HG03565 (cell line): ENCODE results near the gene LY9.

Experiments
- ATAC-seq: cut with Tn5 transposase; IDR thresholded peaks from one replicate; pipeline ENCODE4 v1.9.1; 2021; ENCODE audit warnings: mild to moderate bottlenecking, moderate library complexity; ENCODE audit not compliant: unreplicated experiment

The LY9 gene, protein sequence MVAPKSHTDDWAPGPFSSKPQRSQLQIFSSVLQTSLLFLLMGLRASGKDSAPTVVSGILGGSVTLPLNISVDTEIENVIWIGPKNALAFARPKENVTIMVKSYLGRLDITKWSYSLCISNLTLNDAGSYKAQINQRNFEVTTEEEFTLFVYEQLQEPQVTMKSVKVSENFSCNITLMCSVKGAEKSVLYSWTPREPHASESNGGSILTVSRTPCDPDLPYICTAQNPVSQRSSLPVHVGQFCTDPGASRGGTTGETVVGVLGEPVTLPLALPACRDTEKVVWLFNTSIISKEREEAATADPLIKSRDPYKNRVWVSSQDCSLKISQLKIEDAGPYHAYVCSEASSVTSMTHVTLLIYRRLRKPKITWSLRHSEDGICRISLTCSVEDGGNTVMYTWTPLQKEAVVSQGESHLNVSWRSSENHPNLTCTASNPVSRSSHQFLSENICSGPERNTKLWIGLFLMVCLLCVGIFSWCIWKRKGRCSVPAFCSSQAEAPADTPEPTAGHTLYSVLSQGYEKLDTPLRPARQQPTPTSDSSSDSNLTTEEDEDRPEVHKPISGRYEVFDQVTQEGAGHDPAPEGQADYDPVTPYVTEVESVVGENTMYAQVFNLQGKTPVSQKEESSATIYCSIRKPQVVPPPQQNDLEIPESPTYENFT

DNA sequence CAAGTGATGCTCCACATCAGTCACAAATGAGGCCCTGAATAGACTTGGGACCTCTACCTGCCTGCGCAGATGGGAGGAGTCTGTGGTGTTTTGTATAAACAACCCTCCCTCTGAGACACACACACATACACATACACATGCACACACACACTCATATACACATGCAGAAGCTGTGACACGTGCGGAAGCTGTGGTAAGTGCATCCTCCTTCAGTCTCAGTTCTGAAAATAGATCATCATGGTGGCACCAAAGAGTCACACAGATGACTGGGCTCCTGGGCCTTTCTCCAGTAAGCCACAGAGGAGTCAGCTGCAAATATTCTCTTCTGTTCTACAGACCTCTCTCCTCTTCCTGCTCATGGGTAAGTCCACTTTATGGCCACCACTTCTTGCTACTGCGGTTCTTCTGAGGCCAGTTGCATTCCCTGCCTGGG lies at the start of gene LY9:
LY9 (plus strand) TSS at position 224 of the 433 bp plus-strand sequence; CDS start at position 238, 14 bp downstream.
- peak; percentile 68 for ATAC-seq

DNA sequence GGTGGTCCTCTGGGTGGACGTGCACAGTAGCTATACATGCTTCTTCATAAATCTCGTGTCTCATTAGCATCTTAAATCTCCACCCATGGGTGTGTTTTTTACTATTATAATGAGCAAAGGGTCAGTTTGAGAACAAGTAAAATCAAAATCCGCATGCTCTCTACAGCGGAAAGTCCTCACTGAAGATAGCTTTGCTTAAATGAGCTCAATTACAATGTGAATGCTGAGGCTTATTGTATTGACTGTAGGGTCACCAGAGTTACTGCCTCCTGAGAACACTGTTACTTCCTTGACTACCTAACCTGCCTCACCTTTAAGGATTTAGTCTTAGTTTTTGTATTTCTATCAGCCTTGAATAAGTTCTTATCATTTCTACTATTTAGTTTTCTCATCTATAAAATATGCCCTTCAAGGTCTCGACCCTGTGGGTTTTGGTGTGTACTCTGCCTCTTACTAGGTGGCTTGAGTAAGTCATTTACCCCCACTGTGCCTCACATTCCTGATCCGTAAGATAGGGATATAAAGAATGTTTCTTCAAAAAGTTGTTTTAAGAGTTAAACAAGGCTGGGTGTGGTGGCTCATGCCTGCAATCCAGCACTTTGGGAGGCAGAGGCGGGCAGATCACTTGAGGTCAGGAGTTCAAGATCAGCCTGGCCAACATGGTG lies 49.0 kb upstream of the LY9 start:
- ATAC-seq: no peak

DNA sequence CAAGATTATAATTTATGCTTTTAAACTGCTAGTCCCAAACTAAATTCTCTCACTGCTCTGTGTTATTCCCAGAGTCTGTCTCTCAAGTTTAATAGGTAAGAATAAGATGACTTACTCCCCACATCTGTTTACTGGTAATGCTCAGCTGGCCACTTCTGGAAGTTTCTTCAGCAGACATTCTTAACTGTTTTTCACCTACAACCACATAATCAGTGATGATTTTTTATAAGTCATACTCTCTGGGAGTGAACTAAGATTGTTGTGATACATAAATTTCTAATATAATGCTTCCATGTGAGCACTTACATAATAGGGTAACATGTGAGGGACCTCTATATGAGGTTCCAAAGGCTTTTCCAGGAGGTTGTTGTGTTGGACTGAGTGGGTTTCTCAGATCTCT lies 48.3 kb upstream of the LY9 start:
- ATAC-seq: no peak

DNA sequence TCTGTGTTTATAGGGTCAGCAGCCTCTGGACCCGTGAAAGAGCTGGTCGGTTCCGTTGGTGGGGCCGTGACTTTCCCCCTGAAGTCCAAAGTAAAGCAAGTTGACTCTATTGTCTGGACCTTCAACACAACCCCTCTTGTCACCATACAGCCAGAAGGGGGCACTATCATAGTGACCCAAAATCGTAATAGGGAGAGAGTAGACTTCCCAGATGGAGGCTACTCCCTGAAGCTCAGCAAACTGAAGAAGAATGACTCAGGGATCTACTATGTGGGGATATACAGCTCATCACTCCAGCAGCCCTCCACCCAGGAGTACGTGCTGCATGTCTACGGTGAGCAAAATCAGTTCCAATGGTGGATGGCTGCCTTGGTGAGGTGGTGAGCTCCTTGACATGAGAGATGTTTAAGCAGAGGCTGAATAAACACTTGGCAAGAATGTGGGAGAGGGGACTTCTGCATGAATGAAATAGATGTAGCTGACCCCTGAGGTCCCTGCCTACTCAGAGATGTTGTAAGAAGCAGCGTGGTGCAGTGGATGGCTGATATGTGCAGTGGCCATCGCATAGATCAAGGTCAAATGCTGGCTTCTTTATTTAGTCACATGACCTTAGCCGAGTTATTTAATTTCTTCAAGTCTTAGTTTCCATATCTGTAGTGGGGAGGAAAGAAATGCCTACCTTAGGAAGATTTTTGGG lies 47.6 kb upstream of the LY9 start:
- no peak for ATAC-seq

DNA sequence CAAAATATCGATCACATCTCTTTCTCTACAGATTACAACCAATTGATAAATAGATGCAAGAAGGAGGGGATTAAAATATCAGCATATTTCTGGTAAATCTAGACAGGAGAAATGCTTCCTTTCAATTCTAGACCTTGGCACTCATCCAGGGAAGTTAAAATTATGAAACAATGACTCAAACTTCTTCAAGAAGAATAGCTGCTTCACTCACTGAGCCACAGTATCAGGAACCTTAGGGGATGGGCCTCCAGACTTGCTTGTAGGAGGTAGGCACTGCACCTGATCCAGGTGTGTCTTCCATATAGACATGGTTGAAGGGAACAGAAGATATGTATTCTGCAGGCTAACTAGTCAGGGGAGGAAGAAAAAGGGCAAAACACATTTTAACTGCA lies 47.1 kb upstream of the LY9 start:
- no peak for ATAC-seq

DNA sequence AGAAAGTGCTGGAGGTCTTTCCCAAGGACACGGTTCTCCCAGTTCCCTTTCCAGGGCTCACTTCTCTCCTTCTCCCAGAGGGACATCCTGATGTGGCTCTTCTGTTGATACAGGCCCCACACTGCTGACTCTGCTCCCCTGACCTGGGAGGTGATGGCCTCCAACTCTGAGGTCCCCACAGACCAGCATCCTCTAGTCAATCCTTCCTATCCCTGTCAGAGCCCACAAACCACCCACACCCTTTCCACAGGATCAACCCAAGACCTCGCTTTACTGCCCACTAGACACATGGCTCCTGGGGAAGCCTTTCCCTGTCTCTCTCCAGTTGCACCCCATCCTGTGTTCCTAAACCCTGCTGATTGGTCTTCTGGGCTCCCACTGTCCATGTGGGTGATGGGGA lies 45.4 kb upstream of the LY9 start:
- no peak for ATAC-seq

DNA sequence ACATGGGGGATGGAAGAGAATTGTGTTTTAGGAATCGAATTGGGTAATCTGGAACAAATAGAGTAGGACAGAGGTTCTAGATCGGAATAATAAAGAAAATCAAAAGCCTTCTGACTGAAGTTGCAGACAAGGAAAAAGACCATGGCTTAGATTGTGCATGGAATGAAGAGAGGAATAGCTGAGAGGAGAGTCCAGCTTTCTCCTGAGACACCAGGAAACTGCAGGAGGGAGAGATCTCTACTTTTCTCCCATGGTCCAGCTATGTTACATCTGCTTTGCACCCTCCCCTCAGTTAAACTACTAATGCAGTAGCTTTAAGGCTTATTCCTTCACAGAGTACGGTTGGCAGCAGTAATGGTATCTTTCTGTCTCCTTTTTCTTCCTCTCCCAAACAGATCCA lies 43.6 kb upstream of the LY9 start:
- ATAC-seq: no peak

DNA sequence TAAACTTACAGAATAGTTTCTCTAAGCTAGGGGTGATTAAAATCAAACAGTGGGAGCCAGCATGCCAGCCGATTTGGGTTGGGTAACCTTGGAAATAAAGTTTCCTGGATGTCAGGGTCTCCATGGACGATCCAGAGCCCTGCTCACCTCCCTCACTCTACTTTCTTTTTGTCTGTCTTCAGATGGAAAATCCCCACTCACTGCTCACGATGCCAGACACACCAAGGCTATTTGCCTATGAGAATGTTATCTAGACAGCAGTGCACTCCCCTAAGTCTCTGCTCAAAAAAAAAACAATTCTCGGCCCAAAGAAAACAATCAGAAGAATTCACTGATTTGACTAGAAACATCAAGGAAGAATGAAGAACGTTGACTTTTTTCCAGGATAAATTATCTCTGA lies 43.0 kb upstream of the LY9 start:
- no peak for ATAC-seq

DNA sequence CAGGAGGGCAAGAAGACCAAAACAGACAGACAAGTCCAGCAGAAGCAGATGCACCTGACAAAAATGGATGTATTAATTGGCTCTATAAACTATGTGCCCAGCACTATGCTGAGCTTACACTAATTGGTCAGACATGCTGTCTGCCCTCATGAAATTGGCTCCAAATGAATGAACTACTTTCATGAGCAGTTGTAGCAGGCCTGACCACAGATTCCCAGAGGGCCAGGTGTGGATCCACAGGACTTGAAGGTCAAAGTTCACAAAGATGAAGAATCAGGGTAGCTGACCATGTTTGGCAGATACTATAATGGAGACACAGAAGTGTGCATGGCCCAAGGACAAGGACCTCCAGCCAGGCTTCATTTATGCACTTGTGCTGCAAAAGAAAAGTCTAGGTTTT lies 42.4 kb upstream of the LY9 start:
- no peak for ATAC-seq

DNA sequence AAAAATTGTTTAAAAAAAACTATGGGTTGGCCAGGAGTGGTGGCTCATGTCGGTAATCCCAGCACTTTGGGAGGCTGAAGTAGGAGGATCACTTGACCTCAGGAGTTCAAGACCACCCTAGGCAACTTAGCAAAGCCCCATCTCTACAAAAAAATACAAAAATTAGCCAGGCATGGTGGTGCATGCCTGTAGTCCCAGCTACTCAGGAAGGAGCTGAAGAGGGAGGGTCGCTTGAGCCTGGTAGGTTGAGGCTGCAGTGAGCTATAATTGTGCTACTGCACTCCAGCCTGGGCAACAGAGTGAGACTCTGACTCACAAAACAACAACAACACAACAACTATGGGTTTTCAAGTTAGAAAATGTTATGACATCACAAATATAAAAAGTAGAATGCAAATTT lies 40.5 kb upstream of the LY9 start:
- ATAC-seq: no peak

DNA sequence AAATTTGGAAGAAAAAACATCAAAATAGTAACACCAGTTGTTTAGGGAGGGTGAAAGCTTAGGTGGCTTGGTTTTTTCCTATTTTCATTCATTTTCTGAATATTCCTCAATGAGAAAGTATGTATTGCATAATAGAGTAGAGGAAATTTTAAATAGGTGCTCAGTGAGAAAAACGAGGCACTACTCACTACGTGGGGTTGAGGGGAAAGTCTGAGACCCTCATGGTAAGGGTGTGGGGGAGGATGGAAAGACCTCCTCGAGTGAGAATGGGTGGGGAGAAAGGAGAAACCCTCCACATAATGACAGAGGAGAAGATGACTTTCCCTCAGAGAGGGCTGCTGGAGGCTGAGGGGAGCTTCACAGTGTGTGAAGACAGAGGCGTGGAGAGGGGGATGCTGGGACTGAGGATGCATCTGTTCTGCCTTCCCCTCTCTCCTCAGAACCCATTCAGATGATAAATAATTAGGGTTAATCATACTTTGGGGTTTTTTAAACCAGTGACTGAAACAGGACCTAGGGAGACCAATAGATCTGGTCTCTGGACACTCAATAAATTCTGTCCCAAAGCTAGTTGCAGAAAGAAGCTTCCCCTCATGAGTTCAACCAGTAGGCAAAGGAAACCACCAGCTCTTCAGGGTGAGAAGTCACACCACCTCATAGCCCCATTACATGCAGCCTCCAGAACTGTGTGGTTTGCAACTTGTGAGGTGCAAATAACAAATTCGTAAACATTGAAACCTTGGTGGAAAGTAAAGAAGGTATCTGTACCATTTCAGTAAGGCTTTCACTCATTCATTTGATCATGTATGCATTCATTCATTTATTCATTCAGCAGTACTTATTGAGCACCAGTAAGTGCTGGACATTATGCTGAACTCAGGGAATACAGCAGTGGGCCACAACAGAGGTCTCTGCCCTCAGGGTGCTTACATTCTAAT lies 39.8 kb upstream of the LY9 start:
- peak; percentile 30 for ATAC-seq

DNA sequence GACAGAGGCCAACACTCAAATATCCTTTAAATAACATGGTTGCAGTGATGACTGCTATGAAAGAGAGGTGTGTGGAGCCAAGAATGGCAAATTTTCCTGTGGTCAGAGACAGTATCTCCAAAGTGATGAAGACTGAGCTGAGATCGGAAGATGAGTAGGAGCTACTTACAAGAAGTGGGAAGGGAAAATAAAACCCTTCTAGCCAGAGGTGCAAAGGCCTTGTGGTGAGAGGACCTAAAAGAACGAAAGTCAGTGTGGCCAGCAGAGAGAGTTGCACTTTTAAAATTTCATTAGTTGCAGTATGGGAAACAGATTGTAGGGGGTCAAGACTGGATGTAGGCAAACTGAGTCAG lies 39.1 kb upstream of the LY9 start:
- no peak for ATAC-seq

DNA sequence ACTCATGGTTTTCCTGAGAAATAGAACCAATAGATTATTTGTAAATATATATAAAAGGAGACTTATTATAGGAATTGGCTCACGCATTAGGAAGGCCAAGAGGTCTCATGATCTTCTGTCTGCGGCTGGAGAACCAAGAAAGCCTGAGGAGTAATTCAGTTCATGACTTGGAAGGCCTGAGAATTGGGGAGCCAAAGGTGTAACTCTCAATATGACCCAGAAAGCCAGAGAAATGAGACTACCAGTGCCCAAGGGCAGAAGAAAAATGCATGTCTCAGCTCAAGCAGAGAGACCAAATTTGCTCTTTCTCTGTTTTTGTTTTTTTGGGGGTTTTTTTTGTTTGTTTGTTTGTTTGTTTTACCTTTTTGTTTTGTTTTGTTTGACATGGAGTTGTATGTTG lies 37.5 kb upstream of the LY9 start:
- no peak for ATAC-seq

DNA sequence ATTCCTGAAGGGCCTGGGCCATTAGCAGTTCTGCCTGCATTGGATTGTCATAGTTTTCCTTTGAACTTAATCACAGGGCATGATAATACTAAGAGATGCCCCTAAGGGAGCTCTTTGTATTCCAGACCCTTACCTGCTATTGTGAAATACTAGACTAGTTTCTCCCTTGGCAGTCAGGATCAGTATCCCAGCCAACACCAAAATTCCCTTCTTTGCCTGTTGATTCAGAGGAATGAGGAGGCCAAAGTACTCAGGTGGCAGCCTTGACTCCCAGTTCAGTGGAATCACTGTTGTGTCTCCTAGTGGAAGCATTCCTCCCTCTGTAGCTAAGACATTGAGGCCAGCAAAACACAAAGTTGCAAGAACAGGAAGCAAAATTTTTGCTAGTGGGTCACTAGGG lies 36.2 kb upstream of the LY9 start:
- ATAC-seq: no peak

DNA sequence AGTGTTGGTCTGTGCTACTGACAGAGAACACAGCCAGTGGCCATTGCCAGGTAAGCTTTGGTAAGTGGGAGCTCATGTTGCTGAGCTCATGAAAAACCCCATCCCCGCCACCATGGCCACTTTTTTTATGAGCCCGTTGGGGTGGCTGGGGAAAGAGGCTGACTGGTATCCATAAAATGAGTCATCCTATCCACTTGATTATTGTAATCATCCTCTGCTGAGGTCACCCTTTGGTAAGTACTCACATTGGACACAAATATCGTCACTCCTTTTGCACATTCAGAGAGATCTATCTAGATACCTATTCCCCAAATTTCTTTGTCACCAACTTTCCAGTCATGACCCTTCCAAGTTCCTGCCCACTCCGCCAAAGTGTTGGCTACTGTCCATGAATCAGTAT lies 34.9 kb upstream of the LY9 start:
- ATAC-seq: no peak

DNA sequence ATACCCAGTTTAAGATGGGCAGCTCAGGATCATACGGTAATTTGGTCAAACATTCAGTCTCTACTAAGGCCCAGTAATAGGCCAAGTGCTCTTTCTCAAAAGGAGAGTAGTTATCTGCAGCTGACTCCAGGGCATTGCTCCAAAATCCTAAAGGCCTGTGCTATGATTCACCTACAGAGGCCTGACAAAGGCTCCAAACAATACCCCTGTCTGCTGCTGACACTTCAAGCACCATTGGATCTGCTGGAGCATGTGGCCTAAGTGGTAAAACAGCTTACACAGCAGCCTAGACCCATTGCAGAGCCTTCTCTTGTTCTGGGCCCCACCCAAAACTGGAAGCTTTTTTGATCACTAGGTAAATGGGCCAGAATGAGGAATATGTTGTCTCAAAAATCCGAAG lies 34.1 kb upstream of the LY9 start:
- ATAC-seq: no peak

DNA sequence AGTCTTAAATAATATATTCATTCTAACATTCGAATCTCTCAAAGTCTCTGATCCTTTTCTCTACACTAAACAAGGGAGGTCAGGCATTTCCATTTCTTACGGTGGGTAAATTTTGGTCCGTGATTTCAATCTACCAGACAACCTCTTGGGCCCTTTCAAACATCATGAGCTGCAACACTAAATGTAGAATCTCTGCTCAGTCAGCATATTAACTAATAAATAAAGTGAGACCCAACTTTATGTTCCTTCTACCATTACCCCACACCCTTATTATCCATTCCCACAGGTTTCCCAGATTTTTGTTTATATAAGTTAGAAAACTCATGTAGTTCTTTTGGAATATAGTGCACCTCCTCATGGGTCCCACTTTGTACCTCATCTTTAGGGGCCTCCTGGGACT lies 32.0 kb upstream of the LY9 start:
- ATAC-seq: no peak

DNA sequence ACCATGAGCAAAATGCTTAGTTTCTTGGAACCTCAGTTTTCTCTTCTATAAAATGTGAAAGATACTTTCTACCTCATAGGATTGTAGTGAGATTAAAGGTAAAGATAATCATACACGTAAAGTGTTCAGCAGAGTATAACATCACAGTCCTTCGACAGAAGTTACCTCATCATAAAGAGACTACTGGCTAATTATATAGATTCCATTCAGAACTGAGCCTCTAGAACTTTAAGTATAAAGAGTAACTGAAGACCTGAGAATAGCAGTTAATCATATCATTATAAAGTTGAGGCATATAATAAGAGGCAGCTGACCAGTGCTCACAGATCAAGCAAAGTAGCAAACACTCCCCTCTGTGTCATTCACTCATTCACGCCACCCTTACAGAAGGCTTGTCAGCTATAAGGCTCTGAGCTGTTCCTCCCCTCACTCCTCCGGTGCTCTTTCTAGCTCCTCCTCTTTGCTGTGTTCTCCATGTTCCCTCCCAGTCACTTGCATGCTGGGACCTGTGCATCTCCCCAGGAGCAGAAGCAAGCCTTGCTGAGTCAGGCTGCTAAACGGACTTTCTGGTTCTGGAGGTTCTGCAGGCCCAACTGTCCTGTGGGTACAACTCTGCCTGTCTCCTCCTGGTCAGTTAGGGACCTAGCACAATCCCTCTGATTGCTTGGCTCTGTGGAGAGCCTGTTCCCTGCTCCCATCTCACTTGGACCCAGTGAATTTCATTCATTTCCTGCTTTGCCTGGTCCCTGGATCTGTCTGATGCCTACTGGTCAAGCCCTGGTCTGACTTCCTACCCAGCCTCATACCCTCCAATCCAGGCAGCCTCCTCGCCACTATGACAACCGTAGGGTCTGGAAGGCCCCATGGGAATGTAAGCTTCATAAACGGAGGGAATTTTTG lies 28.3 kb upstream of the LY9 start:
- ATAC-seq: peak; percentile 23

DNA sequence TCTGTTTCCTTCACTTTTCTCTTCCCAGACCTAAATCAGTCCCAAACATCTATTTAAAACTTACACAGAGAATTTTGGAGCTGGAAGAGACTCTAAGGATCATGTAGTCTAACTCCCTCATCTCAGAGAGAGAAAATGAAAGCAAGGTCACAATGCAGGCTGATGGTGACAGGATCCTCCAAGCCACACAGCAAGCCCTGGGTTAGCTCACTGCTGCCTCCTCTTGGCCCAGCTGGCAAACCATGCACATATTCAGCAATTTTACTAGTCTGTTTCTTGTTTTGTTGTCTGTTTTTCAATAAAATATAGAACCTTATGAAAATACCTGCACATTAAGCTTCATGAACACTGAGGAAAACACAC lies 27.7 kb upstream of the LY9 start:
- peak; percentile 67 for ATAC-seq

DNA sequence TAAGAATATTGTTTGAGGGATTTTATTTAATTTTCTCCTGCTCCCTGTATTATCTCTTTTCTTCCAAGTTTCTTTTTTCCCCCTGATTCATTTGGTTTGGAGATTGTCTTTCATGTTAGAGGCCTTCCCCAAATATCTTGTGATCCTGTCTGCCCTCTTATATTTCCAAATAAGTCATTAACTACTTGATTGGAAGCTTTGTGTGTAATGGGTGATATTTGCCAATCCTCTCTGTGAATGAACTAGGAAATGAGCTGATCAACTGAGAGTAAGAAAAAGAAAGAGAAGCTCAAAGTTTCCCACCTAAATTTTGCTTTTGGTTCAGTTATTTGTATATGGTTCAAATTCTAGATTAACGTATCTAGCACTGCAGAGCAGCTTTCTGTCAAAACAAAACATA lies 23.6 kb upstream of the LY9 start:
- ATAC-seq: no peak
